ENCODE measurements around the gene CHST3.

CHST3 gene

DNA sequence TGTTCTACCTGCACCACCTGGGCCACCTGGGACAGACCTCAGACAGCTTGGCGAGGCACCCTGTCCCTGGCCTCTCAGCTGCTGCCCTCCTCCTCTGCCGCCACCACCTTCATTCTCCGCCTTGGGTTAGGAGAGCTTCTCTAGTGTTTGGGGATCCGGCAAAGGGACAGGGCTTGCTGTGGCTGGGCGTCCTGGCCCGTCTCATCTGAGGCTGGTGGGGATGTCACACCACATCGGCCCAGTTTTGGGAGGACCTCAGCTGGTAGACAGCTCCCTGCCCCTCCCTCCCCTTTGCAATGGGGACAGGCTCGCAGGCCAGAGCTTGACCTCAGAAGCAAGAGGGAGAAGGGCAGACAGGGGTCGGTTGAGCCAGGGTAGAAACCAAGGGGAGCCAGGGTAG is 97.7 kb downstream of the CHST3 start:
- TF ChIP-seq NFIC (IDR thresholded peaks at IDR 0.05) (no peak), EP300 (IDR thresholded peaks at IDR 0.05; ENCODE audit: borderline replicate concordance) (no peak), TCF12 (IDR thresholded peaks at IDR 0.05; ENCODE audit: low read depth) (no peak), TAF1 (IDR thresholded peaks at IDR 0.05; ENCODE audit: low read depth) (no peak), RAD21 (IDR thresholded peaks at IDR 0.05; ENCODE audit: low read depth) (no peak), ZBTB7A (IDR thresholded peaks at IDR 0.05; ENCODE audit: low read depth) (no peak), FOXM1 (IDR thresholded peaks at IDR 0.05; ENCODE audit: borderline replicate concordance, low read depth) (no peak), CEBPB (IDR thresholded peaks at IDR 0.05) (no peak), TEAD4 (IDR thresholded peaks at IDR 0.05) (no peak), EGR1 (IDR thresholded peaks at IDR 0.05) (no peak), CREB1 (IDR thresholded peaks at IDR 0.05; ENCODE audit: low read depth) (no peak), YY1 (IDR thresholded peaks at IDR 0.05; ENCODE audit: low read depth) (no peak)
- TF ChIP-seq, protein P1, sequence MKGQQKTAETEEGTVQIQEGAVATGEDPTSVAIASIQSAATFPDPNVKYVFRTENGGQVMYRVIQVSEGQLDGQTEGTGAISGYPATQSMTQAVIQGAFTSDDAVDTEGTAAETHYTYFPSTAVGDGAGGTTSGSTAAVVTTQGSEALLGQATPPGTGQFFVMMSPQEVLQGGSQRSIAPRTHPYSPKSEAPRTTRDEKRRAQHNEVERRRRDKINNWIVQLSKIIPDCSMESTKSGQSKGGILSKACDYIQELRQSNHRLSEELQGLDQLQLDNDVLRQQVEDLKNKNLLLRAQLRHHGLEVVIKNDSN (IDR thresholded peaks at IDR 0.05) = no peak
- TF ChIP-seq, protein P2, sequence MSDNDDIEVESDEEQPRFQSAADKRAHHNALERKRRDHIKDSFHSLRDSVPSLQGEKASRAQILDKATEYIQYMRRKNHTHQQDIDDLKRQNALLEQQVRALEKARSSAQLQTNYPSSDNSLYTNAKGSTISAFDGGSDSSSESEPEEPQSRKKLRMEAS (IDR thresholded peaks at IDR 0.05) = no peak
- TF ChIP-seq, protein P3, sequence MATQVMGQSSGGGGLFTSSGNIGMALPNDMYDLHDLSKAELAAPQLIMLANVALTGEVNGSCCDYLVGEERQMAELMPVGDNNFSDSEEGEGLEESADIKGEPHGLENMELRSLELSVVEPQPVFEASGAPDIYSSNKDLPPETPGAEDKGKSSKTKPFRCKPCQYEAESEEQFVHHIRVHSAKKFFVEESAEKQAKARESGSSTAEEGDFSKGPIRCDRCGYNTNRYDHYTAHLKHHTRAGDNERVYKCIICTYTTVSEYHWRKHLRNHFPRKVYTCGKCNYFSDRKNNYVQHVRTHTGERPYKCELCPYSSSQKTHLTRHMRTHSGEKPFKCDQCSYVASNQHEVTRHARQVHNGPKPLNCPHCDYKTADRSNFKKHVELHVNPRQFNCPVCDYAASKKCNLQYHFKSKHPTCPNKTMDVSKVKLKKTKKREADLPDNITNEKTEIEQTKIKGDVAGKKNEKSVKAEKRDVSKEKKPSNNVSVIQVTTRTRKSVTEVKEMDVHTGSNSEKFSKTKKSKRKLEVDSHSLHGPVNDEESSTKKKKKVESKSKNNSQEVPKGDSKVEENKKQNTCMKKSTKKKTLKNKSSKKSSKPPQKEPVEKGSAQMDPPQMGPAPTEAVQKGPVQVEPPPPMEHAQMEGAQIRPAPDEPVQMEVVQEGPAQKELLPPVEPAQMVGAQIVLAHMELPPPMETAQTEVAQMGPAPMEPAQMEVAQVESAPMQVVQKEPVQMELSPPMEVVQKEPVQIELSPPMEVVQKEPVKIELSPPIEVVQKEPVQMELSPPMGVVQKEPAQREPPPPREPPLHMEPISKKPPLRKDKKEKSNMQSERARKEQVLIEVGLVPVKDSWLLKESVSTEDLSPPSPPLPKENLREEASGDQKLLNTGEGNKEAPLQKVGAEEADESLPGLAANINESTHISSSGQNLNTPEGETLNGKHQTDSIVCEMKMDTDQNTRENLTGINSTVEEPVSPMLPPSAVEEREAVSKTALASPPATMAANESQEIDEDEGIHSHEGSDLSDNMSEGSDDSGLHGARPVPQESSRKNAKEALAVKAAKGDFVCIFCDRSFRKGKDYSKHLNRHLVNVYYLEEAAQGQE (IDR thresholded peaks at IDR 0.05; ENCODE audit: low read depth) = no peak

DNA sequence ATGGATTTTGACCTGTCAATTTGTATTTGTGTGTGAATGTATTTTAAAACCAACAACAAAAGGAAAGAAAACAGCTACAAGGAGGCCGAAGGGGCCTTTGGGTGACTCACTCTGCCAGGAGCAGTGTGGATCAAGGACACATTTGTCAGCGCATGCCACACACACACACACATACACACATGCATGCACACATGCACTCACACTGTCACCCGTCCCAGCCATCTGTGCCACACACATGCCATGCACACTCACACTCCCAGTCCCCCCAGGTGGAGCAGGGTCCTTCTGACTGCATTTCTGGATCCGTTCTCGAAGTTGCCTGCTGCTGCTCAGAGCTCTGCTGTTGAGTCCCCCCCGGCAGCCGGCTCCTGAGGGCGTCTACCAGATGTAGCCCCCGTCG is 98.2 kb downstream of the CHST3 start:
- TF ChIP-seq TCF12 (IDR thresholded peaks at IDR 0.05; ENCODE audit: low read depth) (no peak), EGR1 (IDR thresholded peaks at IDR 0.05) (no peak), TAF1 (IDR thresholded peaks at IDR 0.05; ENCODE audit: low read depth) (no peak), EP300 (IDR thresholded peaks at IDR 0.05; ENCODE audit: borderline replicate concordance) (no peak), FOXM1 (IDR thresholded peaks at IDR 0.05; ENCODE audit: borderline replicate concordance, low read depth) (no peak), RAD21 (IDR thresholded peaks at IDR 0.05; ENCODE audit: low read depth) (no peak), NFIC (IDR thresholded peaks at IDR 0.05) (no peak), CREB1 (IDR thresholded peaks at IDR 0.05; ENCODE audit: low read depth) (no peak), YY1 (IDR thresholded peaks at IDR 0.05; ENCODE audit: low read depth) (no peak), CEBPB (IDR thresholded peaks at IDR 0.05) (no peak), ZBTB7A (IDR thresholded peaks at IDR 0.05; ENCODE audit: low read depth) (no peak), TEAD4 (IDR thresholded peaks at IDR 0.05) (no peak)
- TF ChIP-seq, protein P2 (IDR thresholded peaks at IDR 0.05) = no peak
- TF ChIP-seq, protein P1 (IDR thresholded peaks at IDR 0.05) = no peak
